Measurements from ENCODE around the gene PRRC2A. TPM values are rescaled to one million over a fixed set of nuclear protein-coding genes. Genes with fewer than 3 reads are reported as not detected.
A peak's percentile ranks its signal among the peaks of the same experiment; 100 is the strongest.

Gene PRRC2A
- total RNA-seq, 3 donors from 2014 or later (not counting 1 experiment from before 2014, with no cell fraction given), result 264 to 294 (median 294) TPM

GRCh38 chr6:31574106-31575061, 46.1 kb upstream of the PRRC2A start:
- peaks cover 10% of the 10 kb centered on the region for H3K36me3 ChIP-seq (ENCODE audit: control insufficient read depth, insufficient read depth, low read length)
- no peak for TF ChIP-seq CTCF (IDR thresholded peaks at IDR 0.05)
- H3K27me3 ChIP-seq (ENCODE audit: control insufficient read depth, insufficient read depth, low read length), result no peaks in the 10 kb centered on the region
- no peaks in the 10 kb centered on the region for H3K36me3 Mint-ChIP-seq
- peak overlapping the region; percentile 94 for H3K27ac ChIP-seq (ENCODE audit: low read length)
- no peak for ATAC-seq
- H3K4me1 ChIP-seq (ENCODE audit: control insufficient read depth, insufficient read depth, low read length), result peaks cover 91% of the 10 kb centered on the region
- peaks cover 65 to 84% of the 10 kb centered on the region in 2 donors for H3K4me1 Mint-ChIP-seq
- no peak overlapping the region for H3K4me3 ChIP-seq (ENCODE audit: low read length)
- no peaks in the 10 kb centered on the region for H3K9me3 Mint-ChIP-seq
- peak overlapping the region; percentile 95 to 99 for H3K27ac Mint-ChIP-seq
- WGBS (ENCODE audit: insufficient coverage), result 71% methylated on average over 14 of the region's 14 CpGs
- H3K27me3 Mint-ChIP-seq (ENCODE audit: low read depth in 2 of 2), result no peaks in the 10 kb centered on the region
- DNase-seq, result no peak
- no peaks in the 10 kb centered on the region for H3K9me3 ChIP-seq (ENCODE audit: control insufficient read depth, insufficient read depth, low read length)
- intact Hi-C loops (cut with micrococcal nuclease), result no loop called here
- peak overlapping the region; percentile 66 for H3K4me3 Mint-ChIP-seq

- TF ChIP-seq CTCF (IDR thresholded peaks at IDR 0.05), result no peak
- Histone ChIP-seq H3K9me3 (ENCODE audit: control insufficient read depth, insufficient read depth, low read length) (no peaks in the 10 kb centered on the region), H3K4me3 (ENCODE audit: low read length) (peak within 1 kb of the TSS; percentile 42), H3K27me3 (ENCODE audit: control insufficient read depth, insufficient read depth, low read length) (no peaks in the 10 kb centered on the region), H3K27ac (ENCODE audit: low read length) (peak within 1 kb of the TSS; percentile 94), H3K4me1 (ENCODE audit: control insufficient read depth, insufficient read depth, low read length) (peaks cover 97% of the 10 kb centered on the region), H3K36me3 (ENCODE audit: control insufficient read depth, insufficient read depth, low read length) (peaks cover 10% of the 10 kb centered on the region)
- H3K4me3 Mint-ChIP-seq, result peak within 1 kb of the TSS; percentile 84
- WGBS (ENCODE audit: insufficient coverage), result 16% methylated on average over 19 of the region's 19 CpGs
- no peaks in the 10 kb centered on the region for H3K9me3 Mint-ChIP-seq
- H3K27me3 Mint-ChIP-seq (ENCODE audit: low read depth in 2 of 2), result no peaks in the 10 kb centered on the region
- peaks cover 76 to 89% of the 10 kb centered on the region in 2 donors for H3K4me1 Mint-ChIP-seq
- H3K27ac Mint-ChIP-seq, result peak within 1 kb of the TSS; percentile 95 to 99
- ATAC-seq (peak; percentile 8 to 24 (median 9)), DNase-seq (peak in 1 of 2 donors; percentile 84)
- H3K36me3 Mint-ChIP-seq, result no peaks in the 10 kb centered on the region
- intact Hi-C loops (cut with micrococcal nuclease), result no loop called here
Measured at GRCh38 chr6:31575335-31575901, 45.1 kb upstream of the PRRC2A start, which contains the start of gene TNF. Gene TNF, plus strand, starts transcription at chr6:31575565. Its CDS starts 177 bp downstream, at chr6:31575742.

DNA sequence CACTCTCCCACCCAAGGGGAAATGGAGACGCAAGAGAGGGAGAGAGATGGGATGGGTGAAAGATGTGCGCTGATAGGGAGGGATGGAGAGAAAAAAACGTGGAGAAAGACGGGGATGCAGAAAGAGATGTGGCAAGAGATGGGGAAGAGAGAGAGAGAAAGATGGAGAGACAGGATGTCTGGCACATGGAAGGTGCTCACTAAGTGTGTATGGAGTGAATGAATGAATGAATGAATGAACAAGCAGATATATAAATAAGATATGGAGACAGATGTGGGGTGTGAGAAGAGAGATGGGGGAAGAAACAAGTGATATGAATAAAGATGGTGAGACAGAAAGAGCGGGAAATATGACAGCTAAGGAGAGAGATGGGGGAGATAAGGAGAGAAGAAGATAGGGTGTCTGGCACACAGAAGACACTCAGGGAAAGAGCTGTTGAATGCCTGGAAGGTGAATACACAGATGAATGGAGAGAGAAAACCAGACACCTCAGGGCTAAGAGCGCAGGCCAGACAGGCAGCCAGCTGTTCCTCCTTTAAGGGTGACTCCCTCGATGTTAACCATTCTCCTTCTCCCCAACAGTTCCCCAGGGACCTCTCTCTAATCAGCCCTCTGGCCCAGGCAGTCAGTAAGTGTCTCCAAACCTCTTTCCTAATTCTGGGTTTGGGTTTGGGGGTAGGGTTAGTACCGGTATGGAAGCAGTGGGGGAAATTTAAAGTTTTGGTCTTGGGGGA, 44.4 kb upstream of the PRRC2A start:
- Histone ChIP-seq H3K9me3 (ENCODE audit: control insufficient read depth, insufficient read depth, low read length) (no peaks in the 10 kb centered on the region), H3K4me1 (ENCODE audit: control insufficient read depth, insufficient read depth, low read length) (peaks cover 95% of the 10 kb centered on the region), H3K36me3 (ENCODE audit: control insufficient read depth, insufficient read depth, low read length) (peaks cover 10% of the 10 kb centered on the region), H3K4me3 (ENCODE audit: low read length) (peak overlapping the region; percentile 42), H3K27ac (ENCODE audit: low read length) (peak overlapping the region; percentile 94), H3K27me3 (ENCODE audit: control insufficient read depth, insufficient read depth, low read length) (no peaks in the 10 kb centered on the region)
- Mint-ChIP-seq H3K4me3 (peak overlapping the region; percentile 84), H3K9me3 (no peaks in the 10 kb centered on the region), H3K27ac (peak overlapping the region; percentile 95 to 99), H3K27me3 (ENCODE audit: low read depth in 2 of 2) (no peaks in the 10 kb centered on the region), H3K4me1 (peaks cover 83 to 92% of the 10 kb centered on the region in 2 donors), H3K36me3 (no peaks in the 10 kb centered on the region)
- ATAC-seq (no peak), DNase-seq (peak in 1 of 2 donors; percentile 39)
- 46% methylated on average over 6 of the region's 8 CpGs for WGBS (ENCODE audit: insufficient coverage)
- intact Hi-C loops (cut with micrococcal nuclease), result no loop called here
- TF ChIP-seq CTCF (IDR thresholded peaks at IDR 0.05), result no peak

Data from natural killer cell (primary cell).